GM18858 (cell line): ENCODE measurements around the gene PDK2.
"Not testable (repeated sequence)": the region's sequence is repeated elsewhere in the genome, so short reads cannot be mapped to it uniquely, and the experiment has no call there.

Source experiments
- ATAC-seq: cut with Tn5 transposase; IDR thresholded peaks from one replicate; pipeline ENCODE4 v1.9.1; 2021; ENCODE audit not compliant: unreplicated experiment

PDK2 gene

DNA sequence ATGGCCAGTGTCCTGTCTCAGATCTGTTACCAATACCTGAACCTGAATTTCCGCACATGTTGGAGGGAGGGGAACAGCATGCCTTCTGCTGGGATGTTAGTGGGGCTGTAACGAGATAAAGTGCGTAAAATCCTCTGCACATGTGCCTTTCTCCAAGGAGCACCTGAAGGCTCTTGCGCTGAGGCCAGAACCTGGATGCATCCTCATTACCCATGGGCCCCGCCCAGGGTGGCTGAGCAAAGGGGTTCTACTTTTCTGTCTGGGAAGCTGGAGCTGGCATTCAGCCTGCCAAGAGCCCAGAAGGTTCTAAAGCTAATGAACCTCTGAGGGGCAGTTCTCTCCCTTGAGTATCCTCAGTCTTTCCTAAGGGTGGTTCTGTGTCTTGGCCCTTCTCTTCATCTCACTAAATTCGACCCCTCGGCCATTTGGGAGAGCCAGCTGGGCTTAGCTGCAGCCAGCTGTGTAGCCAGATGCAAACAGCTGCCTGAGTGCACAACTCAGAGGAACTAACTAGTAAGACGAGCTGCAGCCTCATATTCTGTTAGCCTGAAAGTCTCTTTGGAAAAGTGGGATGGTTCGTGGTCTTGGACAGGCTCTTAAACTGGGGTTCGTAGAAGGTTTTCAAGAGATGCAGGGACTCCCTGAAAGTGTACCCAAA, 36.7 kb upstream of the PDK2 start:
- ATAC-seq: no peak

DNA sequence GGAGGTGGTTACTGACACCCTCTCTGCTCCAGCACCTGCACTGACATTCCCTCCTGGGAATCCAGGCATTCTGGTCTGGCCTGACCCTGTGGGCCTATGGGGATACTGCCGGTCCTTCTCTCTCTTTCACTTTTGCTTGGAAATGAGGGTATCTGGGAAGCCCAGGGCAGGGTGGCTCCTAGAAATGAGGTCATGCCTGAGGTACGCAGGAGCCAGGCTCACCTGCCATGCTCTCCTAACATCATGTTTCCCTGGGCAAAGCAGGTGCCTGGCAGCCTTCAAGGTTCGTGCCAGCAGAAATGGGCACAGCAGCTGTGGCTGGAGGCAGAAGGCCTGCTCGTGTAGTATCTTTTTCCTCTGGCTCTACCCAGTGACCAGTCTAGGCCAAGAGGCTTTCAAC, 35.9 kb upstream of the PDK2 start:
- no peak for ATAC-seq

- no peak for ATAC-seq
Observed at GRCh38 chr17:50059759-50060273, 35.3 kb upstream of the PDK2 start.

DNA sequence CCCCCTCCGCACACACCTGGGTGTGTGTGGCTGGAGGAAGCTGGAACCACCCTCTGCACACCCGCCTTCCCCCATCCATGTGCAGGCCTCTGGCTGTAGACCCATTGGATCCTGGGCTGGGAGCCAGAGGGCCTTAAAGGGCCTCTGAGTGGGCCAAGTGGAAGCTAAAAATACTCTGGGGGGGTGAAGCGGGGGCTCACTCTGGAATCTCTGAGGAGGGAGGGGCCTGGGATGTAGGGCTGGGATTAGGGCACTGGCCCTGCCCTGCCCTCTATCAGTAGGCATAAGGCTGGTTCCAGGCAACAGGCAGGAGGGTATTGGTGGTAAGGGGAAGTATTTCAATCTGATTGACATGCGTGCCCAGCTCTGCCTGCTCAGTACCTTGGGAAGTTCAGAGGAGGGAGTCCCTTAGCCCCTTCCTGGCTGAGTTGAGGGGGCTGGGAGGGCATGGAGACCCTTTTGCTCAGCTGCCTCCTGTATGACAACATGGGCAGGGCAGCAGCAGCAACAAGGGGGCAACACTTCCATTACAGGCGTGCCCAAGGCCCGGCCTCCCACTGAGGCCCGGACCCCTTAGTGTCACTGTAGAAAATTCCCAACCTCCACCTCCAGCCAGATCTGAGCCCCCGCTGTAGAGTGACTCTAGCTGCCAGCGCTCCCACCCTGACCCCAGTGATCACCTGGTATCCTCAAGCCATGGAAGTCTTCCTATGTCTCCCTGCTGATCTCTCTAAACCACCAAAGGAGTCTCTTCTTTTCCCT, 34.0 kb upstream of the PDK2 start:
- ATAC-seq: no peak

DNA sequence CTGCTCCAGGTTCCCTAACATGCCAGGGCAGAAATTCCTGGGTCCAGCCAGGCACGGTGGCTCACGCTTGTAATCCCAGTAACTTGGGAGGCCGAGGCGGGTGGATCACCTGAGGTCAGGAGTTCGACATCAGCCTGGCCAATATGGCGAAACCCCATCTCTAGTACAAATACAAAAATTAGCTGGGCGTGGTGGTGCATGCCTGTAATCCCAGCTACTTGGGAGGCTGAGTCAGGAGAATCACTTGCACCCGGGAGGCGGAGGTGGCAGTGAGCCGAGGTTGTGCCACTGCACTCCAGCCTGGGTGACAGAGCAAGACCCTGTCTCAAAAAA, 33.5 kb upstream of the PDK2 start:
- not testable (repeated sequence) for ATAC-seq

DNA sequence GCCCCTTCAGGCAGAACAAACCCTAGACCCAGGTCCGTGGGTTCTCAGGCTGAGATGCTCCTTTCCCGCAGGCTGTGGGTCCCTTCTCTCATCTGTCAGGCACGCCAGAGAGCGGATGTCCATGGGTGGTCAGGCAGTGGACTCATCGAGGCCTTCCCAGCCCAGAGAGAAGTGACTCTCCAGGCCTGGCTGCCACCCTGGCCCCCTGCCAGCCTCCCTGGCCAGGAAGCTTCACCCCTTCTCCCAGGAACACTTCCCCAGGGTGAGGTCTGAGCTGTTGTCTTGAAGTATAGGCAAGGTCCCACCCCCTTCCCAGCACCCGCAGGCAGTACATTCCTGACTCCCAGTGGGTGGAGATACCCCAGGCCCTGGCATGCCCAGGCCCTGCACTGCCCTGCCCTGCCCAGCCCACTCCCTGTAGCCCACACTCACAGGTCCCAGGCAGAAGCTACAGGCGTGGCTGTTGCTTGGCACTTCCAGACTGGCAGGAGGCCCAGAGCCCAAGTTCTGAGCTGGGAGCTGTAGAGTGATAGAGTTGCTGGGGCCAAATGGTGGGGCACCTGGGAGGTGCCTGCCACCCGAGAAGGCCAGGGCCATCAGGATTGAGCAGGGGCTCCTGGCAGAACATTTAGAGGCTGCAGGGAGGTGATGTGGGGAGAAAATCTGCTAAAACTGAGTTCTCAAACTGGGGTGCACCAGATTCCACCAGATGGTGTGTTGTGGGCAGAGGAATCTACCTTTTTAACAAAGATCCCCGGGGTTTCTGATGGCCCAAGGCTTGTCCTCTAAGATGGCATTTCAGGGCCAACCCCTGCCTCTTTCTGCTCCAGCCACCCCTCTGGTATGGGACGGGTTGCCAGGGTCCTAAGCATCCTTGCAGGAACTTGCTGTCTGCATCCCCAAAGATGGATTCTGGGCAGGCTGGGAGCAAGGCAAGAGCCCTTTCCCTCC, 32.6 kb upstream of the PDK2 start:
- ATAC-seq: no peak

- ATAC-seq: no peak
Observed at GRCh38 chr17:50063561-50064252, 31.4 kb upstream of the PDK2 start.

DNA sequence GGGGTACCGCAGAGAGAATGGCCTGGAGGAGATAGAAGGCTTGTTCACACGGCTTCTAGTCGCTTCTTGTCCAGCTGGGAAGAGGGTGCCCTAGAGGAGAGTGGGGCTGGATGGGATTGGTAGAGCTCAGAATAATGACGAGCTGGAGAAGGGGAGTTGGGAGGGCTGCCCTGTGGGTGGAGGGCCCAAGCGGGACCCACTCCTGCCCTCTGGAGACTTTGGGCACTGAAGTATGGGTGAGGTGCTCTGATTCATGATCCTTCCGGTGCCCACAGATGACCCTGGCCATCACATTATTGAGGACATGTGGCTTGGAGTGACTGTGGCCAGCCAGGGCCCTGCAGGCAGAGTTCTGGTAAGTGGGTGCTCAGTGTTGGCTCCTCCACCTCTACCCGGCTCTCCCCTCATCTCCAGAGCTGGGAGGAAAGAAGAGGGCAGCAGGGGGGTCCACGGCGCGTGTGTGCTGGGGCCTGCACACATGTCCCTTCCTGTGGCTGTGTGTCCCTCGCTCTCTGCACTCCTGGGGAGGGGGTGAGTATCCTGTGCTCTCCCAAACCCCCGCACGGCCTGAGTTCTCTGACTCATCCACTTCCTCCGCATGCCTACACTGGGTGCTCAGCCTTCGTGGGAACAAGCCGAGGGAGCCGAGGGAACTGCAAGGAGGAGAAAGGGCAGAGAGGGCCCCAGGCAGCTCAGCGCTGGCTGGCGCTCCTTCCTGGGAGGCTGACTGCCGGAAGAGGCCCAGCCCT, 30.7 kb upstream of the PDK2 start:
- ATAC-seq: no peak

- no peak for ATAC-seq
Observed at GRCh38 chr17:50065056-50065455, 30.1 kb upstream of the PDK2 start.

- ATAC-seq: no peak
Observed at GRCh38 chr17:50066995-50067394, 28.2 kb upstream of the PDK2 start.

DNA sequence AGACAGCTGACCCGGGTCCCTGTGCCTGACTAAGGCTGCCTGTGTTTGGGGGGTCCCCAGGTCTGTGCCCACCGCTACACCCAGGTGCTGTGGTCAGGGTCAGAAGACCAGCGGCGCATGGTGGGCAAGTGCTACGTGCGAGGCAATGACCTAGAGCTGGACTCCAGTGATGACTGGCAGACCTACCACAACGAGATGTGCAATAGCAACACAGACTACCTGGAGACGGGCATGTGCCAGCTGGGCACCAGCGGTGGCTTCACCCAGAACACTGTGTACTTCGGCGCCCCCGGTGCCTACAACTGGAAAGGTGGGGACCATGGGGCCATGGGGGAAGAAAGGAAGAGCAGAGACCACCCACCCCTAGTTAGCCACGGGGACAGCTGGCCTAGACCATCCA, 27.2 kb upstream of the PDK2 start:
- ATAC-seq: no peak

GRCh38 chr17:50070908-50071680, 24.1 kb upstream of the PDK2 start:
- ATAC-seq: no peak

- no peak for ATAC-seq
Observed at GRCh38 chr17:50071692-50072091, 23.5 kb upstream of the PDK2 start.

DNA sequence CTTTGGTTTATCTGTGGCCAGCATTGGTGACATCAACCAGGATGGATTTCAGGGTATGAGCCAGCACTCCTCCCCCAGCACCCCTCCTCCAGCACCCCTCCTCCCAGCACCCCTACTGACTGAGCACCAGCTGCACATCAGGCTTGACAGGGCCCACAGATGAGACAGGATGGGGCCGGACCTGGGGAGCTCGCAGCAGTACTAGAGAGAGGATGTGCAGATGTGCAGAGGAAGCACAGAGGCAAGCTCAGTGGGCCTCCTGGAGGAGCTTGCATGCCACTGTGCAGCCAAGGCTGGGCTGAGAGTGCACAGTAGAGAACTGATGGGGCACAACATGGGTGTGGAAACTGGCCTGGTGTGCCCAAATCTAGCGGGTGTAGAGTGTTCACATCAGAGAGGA, 23.0 kb upstream of the PDK2 start:
- no peak for ATAC-seq

DNA sequence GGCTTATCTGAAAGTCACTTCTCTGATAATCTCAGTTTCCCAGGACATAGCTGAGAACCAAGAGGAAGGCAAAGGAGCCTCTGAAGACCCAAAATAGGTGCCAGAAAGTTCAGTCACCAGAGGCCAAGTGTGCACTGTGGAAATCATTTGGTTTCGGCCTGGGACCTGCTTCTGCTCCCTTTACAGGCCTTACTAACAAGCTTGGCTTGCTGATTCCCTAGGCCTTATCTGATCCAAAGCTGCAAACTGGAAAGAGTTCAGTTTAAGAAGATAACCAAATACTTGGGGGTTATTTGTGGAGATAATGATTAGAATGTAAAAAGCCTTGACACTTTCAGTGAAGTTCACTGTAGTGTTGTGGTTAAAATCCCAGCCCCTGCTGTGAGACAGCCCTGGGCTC, 22.2 kb upstream of the PDK2 start:
- no peak for ATAC-seq

GRCh38 chr17:50074227-50074626, 20.9 kb upstream of the PDK2 start:
- ATAC-seq: no peak

DNA sequence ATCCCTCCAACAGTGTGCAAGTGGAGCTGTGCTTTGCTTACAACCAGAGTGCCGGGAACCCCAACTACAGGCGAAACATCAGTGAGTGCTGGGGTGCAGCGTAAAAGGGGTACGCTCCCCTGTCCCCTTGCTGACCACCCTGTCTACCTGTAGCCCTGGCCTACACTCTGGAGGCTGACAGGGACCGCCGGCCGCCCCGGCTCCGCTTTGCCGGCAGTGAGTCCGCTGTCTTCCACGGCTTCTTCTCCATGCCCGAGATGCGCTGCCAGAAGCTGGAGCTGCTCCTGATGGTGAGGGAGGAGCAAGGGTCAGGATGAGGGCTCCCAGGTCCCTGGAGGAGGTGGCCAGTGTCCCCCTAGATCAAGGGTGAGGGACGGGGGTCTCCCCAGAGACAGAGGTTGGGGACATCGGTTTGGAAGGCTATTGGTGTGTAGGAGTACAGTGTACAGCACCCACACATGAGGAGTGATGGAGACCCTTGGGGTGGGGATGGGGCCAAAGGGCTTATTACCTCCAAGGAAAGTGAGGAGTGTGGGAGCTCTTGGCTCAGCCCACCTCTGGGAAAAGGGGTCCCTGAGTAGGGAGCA, 19.6 kb upstream of the PDK2 start:
- ATAC-seq: no peak

DNA sequence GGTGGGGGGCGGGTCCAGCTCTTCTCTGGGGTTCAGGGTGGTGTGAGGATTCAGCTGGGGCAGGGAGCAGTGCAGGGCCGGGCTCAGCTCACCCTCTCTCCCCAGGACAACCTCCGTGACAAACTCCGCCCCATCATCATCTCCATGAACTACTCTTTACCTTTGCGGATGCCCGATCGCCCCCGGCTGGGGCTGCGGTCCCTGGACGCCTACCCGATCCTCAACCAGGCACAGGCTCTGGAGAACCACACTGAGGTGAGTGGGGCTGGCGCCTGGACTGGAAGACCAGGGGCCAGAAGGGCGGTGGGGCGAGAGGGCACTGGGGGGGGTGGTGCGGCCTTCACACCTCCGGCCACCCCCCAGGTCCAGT, 18.9 kb upstream of the PDK2 start:
- no peak for ATAC-seq

DNA sequence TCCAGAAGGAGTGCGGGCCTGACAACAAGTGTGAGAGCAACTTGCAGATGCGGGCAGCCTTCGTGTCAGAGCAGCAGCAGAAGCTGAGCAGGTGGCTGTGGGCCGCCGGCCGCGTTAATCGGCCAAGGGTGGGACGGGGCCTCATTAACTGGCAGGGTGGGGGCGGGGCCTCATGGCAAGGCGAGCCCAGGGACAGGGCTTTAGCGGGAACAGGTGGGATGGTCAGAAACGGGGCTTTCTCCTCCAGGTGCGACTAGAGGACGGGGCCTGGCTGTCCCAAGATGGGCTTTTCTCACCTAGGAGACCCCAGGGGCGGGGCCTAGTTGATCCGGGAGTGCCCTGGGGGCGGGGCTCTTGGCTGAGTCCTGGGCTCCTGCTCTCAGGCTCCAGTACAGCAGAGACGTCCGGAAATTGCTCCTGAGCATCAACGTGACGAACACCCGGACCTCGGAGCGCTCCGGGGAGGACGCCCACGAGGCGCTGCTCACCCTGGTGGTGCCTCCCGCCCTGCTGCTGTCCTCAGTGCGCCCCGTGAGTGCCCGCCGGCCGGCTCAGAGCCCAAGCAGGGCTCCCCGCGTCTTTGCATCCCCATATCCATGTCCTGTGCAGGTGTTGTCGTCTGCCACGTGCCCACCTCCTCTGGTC, 18.4 kb upstream of the PDK2 start:
- ATAC-seq: no peak
